HepG2 (cell line): ENCODE measurements around the gene SLU7. TPM values are rescaled to one million over a fixed set of nuclear protein-coding genes. Genes with fewer than 3 reads are reported as not detected.

ENCODE experiments used
- ATAC-seq: fragments of 200-7000 bp; cut with Tn5 transposase; 3 replicates; pipeline ENCODE4 v1.9.1; 2020; ENCODE audit warnings: mild to moderate bottlenecking, moderate library complexity
- BruUV-seq: library from RNA; stranded (reverse); fragments of 400-500 nt; replicated peaks from 2 replicates; lab custom pipeline; 2021; lab: Mats Ljungman, UMichigan
- CTCF ChIA-PET: fragments of 300-600 bp; formaldehyde crosslinking; extraction: SDS; loops from one replicate; lab custom pipeline; 2021; ENCODE audit warnings: low total read pairs, inconsistent platforms, low intra/inter-chr PET ratio; lab: Yijun Ruan, JAX
- POLR2A ChIA-PET: fragments of 350-600 bp; sonication (Branson Sonifier 250); formaldehyde crosslinking; loops from one replicate; lab custom pipeline; 2020; ENCODE audit warnings: antibody characterized with exemption, inconsistent platforms; lab: Yijun Ruan, JAX
- DNase-seq: peaks from one replicate; pipeline ENCODE4 v3.0.0-alpha.2; 2015; ENCODE audit warnings: low spot score
- FAIRE-seq: peaks from 3 replicates; lab custom pipeline; 2011; peaks lifted over from hg19 to GRCh38; lab: Jason Lieb, UNC
- H2AFZ ChIP-seq: one replicate; pipeline ENCODE4 v1.6.1; 2011; ENCODE audit warnings: low read length, inconsistent platforms
- H3K27ac ChIP-seq: fragments of 300-600 bp; 3 replicates; pipeline ENCODE4 v1.8.0; 2011; ENCODE audit warnings: mixed run types, mild to moderate bottlenecking, mixed read lengths, low read length, inconsistent platforms; ENCODE audit not compliant: insufficient read depth; ENCODE audit errors: extremely low read length
- H3K27me3 ChIP-seq, 2 experiments: fragments of 200-600 bp in 1 of 2; 2 replicates in 1 of 2; 3 replicates in 1 of 2; pipeline versions ENCODE4 v1.6.0 to v1.8.0; 2011; ENCODE audit warnings: low read length in 2 of 2, mild to moderate bottlenecking in 2 of 2, moderate library complexity in 2 of 2, inconsistent platforms in 1 of 2; ENCODE audit not compliant: insufficient read depth in 2 of 2, control insufficient read depth in 1 of 2
- H3K36me3 ChIP-seq, 2 experiments: fragments of 200-600 bp in 1 of 2; replicated peaks in 1 of 2; 2 replicates in 1 of 2; 3 replicates in 1 of 2; pipeline versions ENCODE4 v1.5.1 to v1.8.0; 2011; ENCODE audit warnings: low read length in 2 of 2, inconsistent platforms in 1 of 2; ENCODE audit not compliant: insufficient read depth in 2 of 2, control insufficient read depth in 1 of 2
- H3K4me1 ChIP-seq: 2 replicates; pipeline ENCODE4 v1.5.1; 2012; ENCODE audit warnings: low read length, inconsistent platforms; ENCODE audit not compliant: insufficient read depth
- H3K4me2 ChIP-seq: 2 replicates; pipeline ENCODE4 v1.6.0; 2011; ENCODE audit warnings: low read depth, low read length, inconsistent platforms
- H3K4me3 ChIP-seq, 3 experiments: fragments of 200-600 bp in 1 of 3; sonication (generic), shearing (Covaris generic) in 1 of 3; replicated peaks in 1 of 3; 2 replicates each; pipeline ENCODE4 v1.5.1; 2011 to 2016; ENCODE audit warnings: low read length in 3 of 3, inconsistent platforms in 2 of 3, low read depth in 2 of 3, mild to moderate bottlenecking in 2 of 3, control low read depth in 1 of 3, mixed read lengths in 1 of 3; ENCODE audit not compliant: insufficient read depth in 1 of 3
- H3K79me2 ChIP-seq: one replicate; pipeline ENCODE4 v1.6.1; 2011; ENCODE audit warnings: low read length, inconsistent platforms; ENCODE audit not compliant: insufficient read depth
- H3K9ac ChIP-seq: 2 replicates; pipeline ENCODE4 v1.6.0; 2011; ENCODE audit warnings: mild to moderate bottlenecking, low read depth, low read length, inconsistent platforms; ENCODE audit not compliant: insufficient read depth
- H3K9me3 ChIP-seq: 2 replicates; pipeline ENCODE4 v1.5.1; 2012; ENCODE audit warnings: mild to moderate bottlenecking, low read length
- H4K20me1 ChIP-seq: 2 replicates; pipeline ENCODE4 v1.6.0; 2011; ENCODE audit warnings: inconsistent platforms, mild to moderate bottlenecking, low read length, moderate library complexity; ENCODE audit not compliant: insufficient read depth
- FOXA1 ChIP-seq, 2 experiments: fragments of 450-650 bp in 1 of 2; sonication (generic) in 1 of 2; formaldehyde crosslinking in 1 of 2; IDR thresholded peaks; 2 replicates each; pipeline versions ENCODE4 v1.4.0 to v1.6.1; 2016 to 2020; ENCODE audit warnings: missing genetic modification reagents in 1 of 2
- FOXM1 ChIP-seq: sonication (generic); formaldehyde crosslinking; IDR thresholded peaks from 2 replicates; pipeline ENCODE4 v1.5.0; 2020; ENCODE audit warnings: missing genetic modification reagents
- HCFC1 ChIP-seq: fragments of 150-350 bp; IDR thresholded peaks from 2 replicates; pipeline ENCODE4 v1.6.1; 2014; ENCODE audit warnings: low read depth, low read length
- MAFF ChIP-seq: IDR thresholded peaks from 2 replicates; pipeline ENCODE4 v1.6.1; 2011; ENCODE audit warnings: low read depth, low read length, improper control_type of control experiment
- NAIF1 ChIP-seq: sonication (generic); formaldehyde crosslinking; IDR thresholded peaks from 2 replicates; pipeline ENCODE4 v1.5.0; 2020; ENCODE audit warnings: mild to moderate bottlenecking, missing genetic modification reagents, borderline replicate concordance
- PAF1 ChIP-seq: IDR thresholded peaks from 2 replicates; pipeline ENCODE4 v1.6.1; 2016; ENCODE audit warnings: missing genetic modification reagents, missing compliant biosample characterization
- RFX1 ChIP-seq: fragments of 450-650 bp; IDR thresholded peaks from 2 replicates; pipeline ENCODE4 v1.6.1; 2017
- SIN3B ChIP-seq: fragments of 150-350 bp; IDR thresholded peaks from 2 replicates; pipeline ENCODE4 v1.6.1; 2014; ENCODE audit warnings: low read length
- SP1 ChIP-seq, 2 experiments: fragments of 450-650 bp in 1 of 2; sonication (generic) in 1 of 2; formaldehyde crosslinking in 1 of 2; IDR thresholded peaks; 2 replicates each; pipeline versions ENCODE4 v1.4.0 to v1.6.1; 2016 to 2020; ENCODE audit warnings: missing genetic modification reagents in 1 of 2
- ZNF263 ChIP-seq: sonication (generic); formaldehyde crosslinking; IDR thresholded peaks from 2 replicates; pipeline ENCODE4 v1.4.0; 2020; ENCODE audit warnings: missing genetic modification reagents
- ZNF549 ChIP-seq: sonication (generic); formaldehyde crosslinking; IDR thresholded peaks from 2 replicates; pipeline ENCODE4 v1.5.0; 2020; ENCODE audit warnings: missing genetic modification reagents
- ZNF550 ChIP-seq: sonication (generic); formaldehyde crosslinking; IDR thresholded peaks from 2 replicates; pipeline ENCODE4 v1.4.0; 2020; ENCODE audit warnings: mild to moderate bottlenecking, missing genetic modification reagents, borderline replicate concordance
- ZNF616 ChIP-seq: sonication (generic); formaldehyde crosslinking; IDR thresholded peaks from 2 replicates; pipeline ENCODE4 v1.5.0; 2020; ENCODE audit warnings: low read depth, mild to moderate bottlenecking, missing genetic modification reagents
- ZNF644 ChIP-seq: IDR thresholded peaks from 2 replicates; pipeline ENCODE4 v1.6.1; 2016; ENCODE audit warnings: low read depth
- ZNF766 ChIP-seq: sonication (generic); formaldehyde crosslinking; IDR thresholded peaks from 2 replicates; pipeline ENCODE4 v1.5.0; 2020; ENCODE audit warnings: missing genetic modification reagents, borderline replicate concordance
- ZNF775 ChIP-seq: sonication (generic); formaldehyde crosslinking; IDR thresholded peaks from 2 replicates; pipeline ENCODE4 v1.4.0; 2020; ENCODE audit warnings: missing genetic modification reagents, mild to moderate bottlenecking, moderate library complexity, borderline replicate concordance
- WGBS: methylation state at CpG from one replicate; pipeline ENCODE4 v1.1.6; 2017; ENCODE audit warnings: low lambda C conversion rate; 5-methylcytosine and 5-hydroxymethylcytosine counted together
- in situ Hi-C: cut with HindIII; loops from 2 replicates; pipeline ENCODE4 v1.10.0; 2017; ENCODE audit warnings: low pct_unique_long_range_greater_than_20kb; ENCODE audit not compliant: extremely low pct_ligation_motif_present
- intact Hi-C: fragments of 100-400 bp; cut with micrococcal nuclease; formaldehyde crosslinking; loops from one replicate; pipeline ENCODE4 v1.10.0; 2022; ENCODE audit not compliant: unreplicated experiment
- polyA plus RNA-seq, 8 experiments: library from polyadenylated mRNA; depleted of rRNA in 3 of 8; stranded (reverse) in 7 of 8; unstranded in 1 of 8; fragments of >200 nt; fragmentation: Illumina TruSeq in 4 of 8; extraction: Trizol in 4 of 8; gene quantifications; 2 replicates each; pipeline versions ENCODE4 v1.2.1 to v1.2.3, GENCODE V29; 2011 to 2016; ENCODE audit warnings: low read depth in 4 of 8, missing spikeins in 1 of 8, mixed read lengths in 1 of 8; ENCODE audit not compliant: insufficient read depth in 1 of 8
- total RNA-seq, 5 experiments: library from RNA; depleted of rRNA; stranded (reverse); fragments of >200 nt; fragmentation: Illumina TruSeq; extraction: Trizol; gene quantifications; 2 replicates each; pipeline ENCODE4 v1.2.3, GENCODE V29; 2016; ENCODE audit warnings: low read depth in 1 of 5
- TF ChIP-seq, protein P1 (sequence below): sonication (generic); formaldehyde crosslinking; IDR thresholded peaks from 2 replicates; pipeline ENCODE4 v1.4.0; 2020; ENCODE audit warnings: missing genetic modification reagents, borderline replicate concordance
- TF ChIP-seq, protein P2 (sequence below): sonication (generic); formaldehyde crosslinking; IDR thresholded peaks from 2 replicates; pipeline ENCODE4 v1.4.0; 2020; ENCODE audit warnings: missing genetic modification reagents
- TF ChIP-seq, protein P3 (sequence below): sonication (generic); formaldehyde crosslinking; IDR thresholded peaks from 2 replicates; pipeline ENCODE4 v1.4.0; 2020; ENCODE audit warnings: missing genetic modification reagents

The SLU7 gene
- total and polyA plus RNA-seq, 2 of the 13 experiments (the other 11 are each of a cell fraction or from before 2014, with no cell fraction given): 24.0 to 39.2 TPM

DNA sequence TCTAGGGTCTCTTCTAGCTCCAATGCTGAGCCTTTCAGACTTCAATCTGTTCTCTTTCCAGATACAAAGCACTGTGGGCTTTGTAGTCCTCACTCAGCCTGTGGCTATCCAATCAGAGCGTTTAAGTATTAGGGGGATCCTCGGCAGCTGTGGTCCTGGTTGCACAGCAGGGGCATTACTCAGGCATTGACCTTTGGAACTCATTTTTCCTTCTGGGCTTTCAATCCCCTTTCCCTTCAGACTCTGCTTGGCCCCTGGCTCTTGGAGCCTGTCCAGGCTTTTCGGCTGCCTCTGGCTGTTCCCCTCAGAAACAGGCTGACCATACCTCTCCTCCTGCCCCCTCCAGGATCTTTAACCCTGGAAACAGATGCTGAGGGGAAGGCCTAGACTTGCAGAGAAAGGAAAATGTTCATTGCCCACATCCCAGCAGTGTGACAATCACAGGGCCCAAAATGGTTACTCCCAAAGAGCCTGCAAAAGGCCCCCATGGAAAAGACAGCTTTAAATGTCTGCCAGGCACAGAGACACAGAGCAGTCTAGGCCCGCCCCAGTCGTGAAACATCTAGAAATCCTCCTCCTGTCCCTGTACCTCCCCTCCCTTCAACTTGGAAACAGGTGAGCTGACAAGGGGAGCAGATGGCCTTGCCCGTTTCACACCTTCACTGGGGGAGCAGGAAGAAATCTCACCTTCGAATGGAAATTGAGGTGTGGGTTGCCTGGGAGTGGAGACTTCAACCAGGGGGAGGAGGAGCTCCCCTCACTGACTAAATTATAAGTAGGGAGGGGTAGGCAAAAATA lies 62.1 kb downstream of the SLU7 start:
- H3K27ac ChIP-seq: no peak overlapping the region
- no peak overlapping the region for H2AFZ ChIP-seq
- H3K9me3 ChIP-seq: no peaks in the 10 kb centered on the region
- BruUV-seq: no TSS peak
- no peak for TF ChIP-seq FOXM1 (CRISPR knock-in tag)
- no peak for TF ChIP-seq ZNF775 (CRISPR knock-in tag)
- TF ChIP-seq, protein P1, sequence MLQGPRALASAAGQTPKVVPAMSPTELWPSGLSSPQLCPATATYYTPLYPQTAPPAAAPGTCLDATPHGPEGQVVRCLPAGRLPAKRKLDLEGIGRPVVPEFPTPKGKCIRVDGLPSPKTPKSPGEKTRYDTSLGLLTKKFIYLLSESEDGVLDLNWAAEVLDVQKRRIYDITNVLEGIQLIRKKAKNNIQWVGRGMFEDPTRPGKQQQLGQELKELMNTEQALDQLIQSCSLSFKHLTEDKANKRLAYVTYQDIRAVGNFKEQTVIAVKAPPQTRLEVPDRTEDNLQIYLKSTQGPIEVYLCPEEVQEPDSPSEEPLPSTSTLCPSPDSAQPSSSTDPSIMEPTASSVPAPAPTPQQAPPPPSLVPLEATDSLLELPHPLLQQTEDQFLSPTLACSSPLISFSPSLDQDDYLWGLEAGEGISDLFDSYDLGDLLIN (CRISPR knock-in tag): no peak
- TF ChIP-seq, protein P2, sequence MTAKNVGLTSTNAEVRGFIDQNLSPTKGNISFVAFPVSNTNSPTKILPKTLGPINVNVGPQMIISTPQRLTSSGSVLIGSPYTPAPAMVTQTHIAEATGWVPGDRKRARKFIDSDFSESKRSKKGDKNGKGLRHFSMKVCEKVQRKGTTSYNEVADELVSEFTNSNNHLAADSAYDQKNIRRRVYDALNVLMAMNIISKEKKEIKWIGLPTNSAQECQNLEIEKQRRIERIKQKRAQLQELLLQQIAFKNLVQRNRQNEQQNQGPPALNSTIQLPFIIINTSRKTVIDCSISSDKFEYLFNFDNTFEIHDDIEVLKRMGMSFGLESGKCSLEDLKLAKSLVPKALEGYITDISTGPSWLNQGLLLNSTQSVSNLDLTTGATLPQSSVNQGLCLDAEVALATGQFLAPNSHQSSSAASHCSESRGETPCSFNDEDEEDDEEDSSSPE (CRISPR knock-in tag): no peak
- no peak for TF ChIP-seq ZNF263 (CRISPR knock-in tag)
- TF ChIP-seq FOXA1 (IDR thresholded peaks at IDR 0.05): no peak
- TF ChIP-seq FOXA1 (CRISPR knock-in tag; IDR thresholded peaks at IDR 0.05): no peak
- TF ChIP-seq NAIF1 (CRISPR knock-in tag): no peak
- TF ChIP-seq SIN3B: no peak
- TF ChIP-seq PAF1: no peak
- no peak for TF ChIP-seq SP1 (IDR thresholded peaks at IDR 0.05)
- no peak for TF ChIP-seq SP1 (CRISPR knock-in tag; IDR thresholded peaks at IDR 0.05)
- no peak for TF ChIP-seq RFX1
- no peak for TF ChIP-seq ZNF549 (CRISPR knock-in tag)
- TF ChIP-seq ZNF644 (CRISPR knock-in tag): no peak
- no peak for TF ChIP-seq ZNF616 (CRISPR knock-in tag)
- no peak for TF ChIP-seq MAFF
- TF ChIP-seq HCFC1: no peak
- TF ChIP-seq ZNF550 (CRISPR knock-in tag): no peak
- TF ChIP-seq ZNF766: no peak
- TF ChIP-seq, protein P3, sequence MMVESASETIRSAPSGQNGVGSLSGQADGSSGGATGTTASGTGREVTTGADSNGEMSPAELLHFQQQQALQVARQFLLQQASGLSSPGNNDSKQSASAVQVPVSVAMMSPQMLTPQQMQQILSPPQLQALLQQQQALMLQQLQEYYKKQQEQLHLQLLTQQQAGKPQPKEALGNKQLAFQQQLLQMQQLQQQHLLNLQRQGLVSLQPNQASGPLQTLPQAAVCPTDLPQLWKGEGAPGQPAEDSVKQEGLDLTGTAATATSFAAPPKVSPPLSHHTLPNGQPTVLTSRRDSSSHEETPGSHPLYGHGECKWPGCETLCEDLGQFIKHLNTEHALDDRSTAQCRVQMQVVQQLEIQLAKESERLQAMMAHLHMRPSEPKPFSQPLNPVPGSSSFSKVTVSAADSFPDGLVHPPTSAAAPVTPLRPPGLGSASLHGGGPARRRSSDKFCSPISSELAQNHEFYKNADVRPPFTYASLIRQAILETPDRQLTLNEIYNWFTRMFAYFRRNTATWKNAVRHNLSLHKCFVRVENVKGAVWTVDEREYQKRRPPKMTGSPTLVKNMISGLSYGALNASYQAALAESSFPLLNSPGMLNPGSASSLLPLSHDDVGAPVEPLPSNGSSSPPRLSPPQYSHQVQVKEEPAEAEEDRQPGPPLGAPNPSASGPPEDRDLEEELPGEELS (CRISPR knock-in tag): no peak
- intact Hi-C loops: no loop called here
- no peak overlapping the region for H3K4me2 ChIP-seq
- no peak for DNase-seq
- H4K20me1 ChIP-seq: no peaks in the 10 kb centered on the region
- ChIA-PET CTCF (no interaction called here), POLR2A (no interaction called here)
- no peaks in the 10 kb centered on the region; a peak in 3 of 5 replicates for H3K27me3 ChIP-seq
- ATAC-seq: no peak
- no peak overlapping the region for H3K4me3 ChIP-seq
- H3K4me1 ChIP-seq: no peaks in the 10 kb centered on the region
- in situ Hi-C loops: no loop called here
- H3K36me3 ChIP-seq: no peaks in the 10 kb centered on the region
- 16% methylated on average over 5 of the region's 7 CpGs for WGBS
- no peak overlapping the region for H3K9ac ChIP-seq
- no peaks in the 10 kb centered on the region for H3K79me2 ChIP-seq
- no peak for FAIRE-seq
